Fibroblast of pulmonary artery (primary cell): ENCODE data around the gene LPIN1.
"Not testable (repeated sequence)": the region's sequence is repeated elsewhere in the genome, so short reads cannot be mapped to it uniquely, and the experiment has no call there.

Source experiments
- DNase-seq: peaks from one replicate; pipeline ENCODE4 v3.0.0-alpha.2; 2010; ENCODE audit warnings: low read depth
- H3K4me3 ChIP-seq: replicated peaks from 2 replicates; pipeline ENCODE4 v1.5.1; 2011; ENCODE audit warnings: low read depth, mild to moderate bottlenecking, control low read depth, low read length, moderate library complexity
- TF ChIP-seq, protein P1 (sequence below): IDR thresholded peaks from 2 replicates; pipeline ENCODE4 v1.5.1; 2011; ENCODE audit warnings: mild to moderate bottlenecking, control low read depth, low read length, inconsistent platforms; ENCODE audit errors: missing control alignments

The LPIN1 gene

DNA sequence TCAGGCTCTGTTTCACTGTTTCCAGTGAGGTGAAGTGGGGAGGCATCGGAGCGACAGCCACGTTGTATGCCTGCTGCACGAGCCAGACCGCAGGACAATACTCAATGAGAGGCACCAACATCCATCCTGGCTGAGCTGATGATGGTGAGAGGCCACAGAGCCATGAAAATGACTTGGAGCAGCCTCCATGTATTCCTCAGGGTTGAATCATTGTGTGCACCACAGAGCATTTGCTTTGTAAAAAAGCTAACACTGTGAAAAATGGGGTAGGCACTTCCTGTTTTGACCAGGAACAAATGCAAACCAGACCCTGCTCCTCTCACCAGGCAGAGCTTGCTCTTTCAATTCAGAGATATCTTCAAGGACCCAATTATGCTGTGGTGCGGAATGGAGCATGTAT is 87.2 kb downstream of the LPIN1 start:
- no peak overlapping the region for H3K4me3 ChIP-seq
- DNase-seq = peak; percentile 32
- TF ChIP-seq, protein P1, sequence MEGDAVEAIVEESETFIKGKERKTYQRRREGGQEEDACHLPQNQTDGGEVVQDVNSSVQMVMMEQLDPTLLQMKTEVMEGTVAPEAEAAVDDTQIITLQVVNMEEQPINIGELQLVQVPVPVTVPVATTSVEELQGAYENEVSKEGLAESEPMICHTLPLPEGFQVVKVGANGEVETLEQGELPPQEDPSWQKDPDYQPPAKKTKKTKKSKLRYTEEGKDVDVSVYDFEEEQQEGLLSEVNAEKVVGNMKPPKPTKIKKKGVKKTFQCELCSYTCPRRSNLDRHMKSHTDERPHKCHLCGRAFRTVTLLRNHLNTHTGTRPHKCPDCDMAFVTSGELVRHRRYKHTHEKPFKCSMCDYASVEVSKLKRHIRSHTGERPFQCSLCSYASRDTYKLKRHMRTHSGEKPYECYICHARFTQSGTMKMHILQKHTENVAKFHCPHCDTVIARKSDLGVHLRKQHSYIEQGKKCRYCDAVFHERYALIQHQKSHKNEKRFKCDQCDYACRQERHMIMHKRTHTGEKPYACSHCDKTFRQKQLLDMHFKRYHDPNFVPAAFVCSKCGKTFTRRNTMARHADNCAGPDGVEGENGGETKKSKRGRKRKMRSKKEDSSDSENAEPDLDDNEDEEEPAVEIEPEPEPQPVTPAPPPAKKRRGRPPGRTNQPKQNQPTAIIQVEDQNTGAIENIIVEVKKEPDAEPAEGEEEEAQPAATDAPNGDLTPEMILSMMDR = no peak

DNA sequence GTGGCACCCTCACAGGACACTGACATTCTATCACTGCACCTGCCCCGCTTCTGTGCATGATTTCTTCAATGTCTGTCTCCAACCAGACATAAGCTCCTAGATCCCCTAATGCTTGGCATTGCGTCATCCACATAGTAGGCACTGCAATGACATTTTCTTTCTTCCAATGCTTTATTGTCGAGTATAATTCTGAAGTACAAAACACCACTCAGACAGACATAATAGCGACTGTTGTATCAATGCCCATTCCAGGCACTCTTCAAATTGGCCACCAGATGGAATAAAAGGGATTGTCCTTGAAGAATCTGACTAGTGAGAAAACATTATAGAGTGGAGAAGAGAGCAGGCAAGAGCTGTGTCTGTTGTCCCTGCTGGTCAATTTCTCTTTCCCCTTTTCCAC is 89.0 kb downstream of the LPIN1 start:
- TF ChIP-seq, protein P1 = peak; percentile 15

DNA sequence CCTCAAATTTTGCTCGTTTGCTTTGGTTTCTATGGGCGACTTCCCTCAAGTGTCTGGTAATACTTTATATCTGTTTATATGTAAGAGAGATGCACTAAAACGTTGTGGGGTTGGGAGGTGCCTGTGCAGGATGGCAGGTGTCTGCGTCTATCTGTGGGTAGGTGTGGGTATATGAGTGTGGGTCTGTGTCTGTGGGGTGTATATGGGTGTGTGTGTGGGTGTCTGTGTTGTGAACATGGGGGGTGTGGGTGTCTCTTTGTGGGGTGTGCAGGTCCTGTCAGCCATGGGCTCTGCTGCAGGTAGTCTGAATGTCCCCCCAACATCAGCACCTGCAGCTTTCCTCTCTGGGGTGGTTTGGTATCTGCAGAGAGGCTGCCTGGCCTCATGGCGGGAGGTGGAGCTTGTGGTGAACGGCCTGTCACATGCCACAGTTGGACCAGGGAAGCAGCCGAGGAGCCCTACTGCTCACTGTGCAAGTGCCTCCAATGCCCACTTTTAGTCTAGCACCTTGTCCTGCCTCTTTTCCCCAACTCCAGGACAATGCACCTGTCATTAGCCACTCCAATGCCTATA is 90.3 kb downstream of the LPIN1 start:
- TF ChIP-seq, protein P1 = no peak
- no peak for DNase-seq
- H3K4me3 ChIP-seq = no peak overlapping the region

More for the DNA sequence above, 89.0 kb downstream of the LPIN1 start:
- no peak overlapping the region for H3K4me3 ChIP-seq
- peak; percentile 22 for DNase-seq

DNA sequence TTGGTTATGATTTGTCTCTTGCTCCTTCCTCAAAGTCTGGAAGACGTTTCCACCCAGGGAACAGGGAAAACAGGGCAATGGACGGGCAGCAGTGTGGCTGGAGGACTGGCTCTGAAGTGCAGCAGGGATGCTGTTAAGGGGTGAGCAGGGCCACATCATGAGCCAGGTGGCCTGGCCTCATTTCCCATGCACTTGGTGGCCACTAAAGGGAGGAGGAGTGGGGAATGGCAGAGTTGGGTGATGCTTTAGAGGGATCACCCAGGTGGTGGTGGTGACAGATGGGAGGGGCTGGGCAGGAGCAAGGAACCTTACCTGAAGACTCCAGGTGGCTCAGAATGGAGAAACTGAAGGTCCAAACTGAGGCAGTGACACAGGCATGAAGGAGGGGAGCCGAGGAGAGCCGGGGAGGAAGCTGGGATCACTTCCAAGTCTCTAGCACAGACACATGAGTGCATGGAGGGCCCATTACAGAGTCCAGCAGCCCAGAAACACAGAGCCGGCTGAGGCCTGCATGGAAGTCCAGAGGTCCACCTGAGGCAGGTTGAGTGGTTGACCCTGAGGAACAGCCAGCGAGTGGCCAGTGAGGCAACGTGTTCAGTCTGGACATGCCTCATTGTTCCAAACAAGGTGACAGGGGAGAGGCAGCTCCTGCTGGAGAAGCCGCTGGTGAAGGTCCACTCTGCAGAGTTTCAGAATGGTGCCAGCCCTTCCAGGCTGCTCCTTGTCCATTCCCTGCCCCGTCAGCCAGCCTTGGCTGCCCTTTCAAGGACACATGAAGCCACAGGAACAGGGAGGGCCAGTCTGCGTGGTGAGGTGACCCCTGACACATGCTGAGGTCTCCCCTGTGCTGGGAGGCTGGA is 91.7 kb downstream of the LPIN1 start:
- TF ChIP-seq, protein P1 = no peak
- DNase-seq = no peak
- H3K4me3 ChIP-seq = no peak overlapping the region

DNA sequence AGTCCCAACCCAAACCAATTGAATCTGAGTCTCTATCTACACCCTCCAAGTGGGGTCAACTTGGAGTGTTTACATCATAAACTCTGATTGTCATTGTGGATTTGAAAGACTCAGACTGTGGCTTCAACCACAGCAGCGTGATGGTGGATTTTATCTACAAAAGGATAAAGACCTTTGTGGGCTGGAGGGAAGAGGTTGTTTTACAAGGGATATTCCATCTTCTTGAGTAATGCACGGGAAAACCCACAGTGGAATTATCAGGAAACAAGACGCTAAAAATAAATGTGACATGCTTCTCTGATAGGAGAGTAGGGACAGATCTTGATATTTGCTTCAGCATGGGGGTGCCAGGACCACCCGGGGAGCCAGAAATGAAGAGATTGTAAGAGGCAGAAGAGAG is 93.5 kb downstream of the LPIN1 start:
- H3K4me3 ChIP-seq = no peak overlapping the region
- DNase-seq = no peak
- TF ChIP-seq, protein P1 = no peak

DNA sequence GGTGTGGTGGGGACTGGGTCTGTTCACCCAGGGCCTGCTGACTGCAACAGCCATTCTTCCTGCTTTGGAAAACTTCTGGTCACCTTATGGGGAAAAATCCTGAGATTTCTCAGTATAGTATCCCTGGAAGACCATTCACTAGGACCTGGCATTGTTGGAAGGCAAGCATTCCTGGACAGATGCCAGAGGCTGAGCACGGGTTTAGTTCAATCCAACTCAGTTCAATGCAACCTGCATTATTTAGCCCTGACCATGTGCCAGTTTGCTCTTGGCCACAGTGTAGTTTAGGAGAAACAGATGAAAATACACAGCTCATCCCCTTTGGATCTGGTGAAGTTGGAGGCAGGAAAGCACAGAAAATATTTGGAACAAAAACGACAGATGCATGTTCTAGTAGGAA is 95.9 kb downstream of the LPIN1 start:
- TF ChIP-seq, protein P1 = no peak
- H3K4me3 ChIP-seq = no peak overlapping the region
- peak; percentile 42 for DNase-seq

DNA sequence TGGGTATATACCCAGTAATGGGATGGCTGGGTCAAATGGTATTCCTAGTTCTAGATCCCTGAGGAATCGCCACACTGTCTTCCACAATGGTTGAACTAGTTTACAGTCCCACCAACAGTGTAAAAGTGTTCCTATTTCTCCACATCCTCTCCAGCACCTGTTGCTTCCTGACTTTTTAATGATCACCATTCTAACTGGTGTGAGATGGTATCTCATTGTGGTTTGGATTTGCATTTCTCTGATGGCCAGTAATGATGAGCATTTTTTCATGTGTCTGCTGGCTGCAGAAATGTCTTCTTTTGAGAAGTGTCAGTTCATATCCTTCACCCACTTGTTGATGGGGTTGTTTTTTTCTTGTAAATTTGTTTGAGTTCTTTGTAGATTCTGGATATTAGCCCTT is 98.4 kb downstream of the LPIN1 start:
- DNase-seq = not testable (repeated sequence)

DNA sequence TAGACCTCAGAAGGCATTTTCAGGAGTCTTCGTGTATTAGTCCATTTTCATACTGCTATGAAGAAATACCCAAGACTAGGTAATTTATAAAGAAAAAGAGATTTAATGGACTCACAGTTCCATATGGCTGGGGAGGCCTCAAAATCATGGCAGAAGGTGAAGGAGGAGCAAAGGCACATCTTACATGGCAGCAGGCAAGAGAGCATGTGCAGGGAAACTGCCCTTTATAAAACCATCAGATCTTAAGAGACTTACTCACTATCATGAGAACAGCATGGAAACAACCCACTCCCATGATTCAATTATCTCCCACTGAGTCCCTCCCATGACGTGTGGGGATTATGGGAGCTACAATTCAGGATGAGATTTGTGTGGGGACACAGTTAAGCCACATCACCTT is 101.5 kb downstream of the LPIN1 start:
- not testable (repeated sequence) for DNase-seq, H3K4me3 ChIP-seq

More for the DNA sequence above, 98.4 kb downstream of the LPIN1 start:
- H3K4me3 ChIP-seq = not testable (repeated sequence)
